PFSK-1 (cell line): ENCODE measurements around the gene EID2B.

ENCODE experiments used
- FOXP2 ChIP-seq: optimal IDR thresholded peaks from 2 replicates; pipeline ENCODE3; 2011; ENCODE audit warnings: borderline replicate concordance, control low read depth, inconsistent platforms; ENCODE audit not compliant: insufficient read depth; ENCODE audit errors: extremely low read length, extremely low read depth
- POLR2AphosphoS5 ChIP-seq: IDR thresholded peaks from 2 replicates; pipeline ENCODE4 v1.6.1; 2012; ENCODE audit warnings: low read depth, mild to moderate bottlenecking, control low read depth, low read length, moderate library complexity
- SIN3A ChIP-seq: IDR thresholded peaks from 2 replicates; pipeline ENCODE4 v1.6.1; 2012; ENCODE audit warnings: mild to moderate bottlenecking, low read length, moderate library complexity, borderline replicate concordance; ENCODE audit not compliant: insufficient read depth
- TAF1 ChIP-seq: IDR thresholded peaks from 2 replicates; pipeline ENCODE4 v1.6.1; 2012; ENCODE audit warnings: low read length, control low read depth, borderline replicate concordance; ENCODE audit not compliant: insufficient read depth
- TF ChIP-seq, protein P1 (sequence below), 2 experiments: IDR thresholded peaks; 2 replicates each; pipeline versions ENCODE4 v1.6.1 to v1.8.0; 2011 to 2012; ENCODE audit warnings: low read depth in 2 of 2, low read length in 2 of 2, control low read depth in 1 of 2, inconsistent platforms in 1 of 2, mild to moderate bottlenecking in 1 of 2, moderate library complexity in 1 of 2; ENCODE audit not compliant: insufficient read depth in 1 of 2

DNA sequence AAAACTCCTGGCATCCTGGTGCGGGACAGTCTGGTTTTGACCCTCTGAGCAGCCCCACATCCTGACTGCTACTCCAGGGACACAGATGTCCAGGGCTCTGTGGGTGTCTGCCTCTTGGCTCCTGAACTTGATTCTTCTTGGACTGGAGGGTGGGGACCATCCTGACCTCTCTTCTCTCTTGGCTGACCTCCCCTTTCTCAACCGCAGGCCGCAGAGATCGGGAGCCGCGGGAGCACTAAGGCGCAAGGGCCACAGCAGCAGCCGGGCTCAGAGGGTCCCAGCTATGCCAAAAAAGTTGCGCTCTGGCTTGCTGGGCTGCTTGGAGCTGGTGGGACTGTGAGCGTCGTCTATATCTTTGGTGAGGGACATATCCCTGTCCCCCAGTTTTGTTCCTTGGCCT, 51.0 kb downstream of the EID2B start:
- TF ChIP-seq FOXP2 (no peak), TAF1 (no peak), POLR2AphosphoS5 (no peak), SIN3A (no peak)
- TF ChIP-seq, protein P1, sequence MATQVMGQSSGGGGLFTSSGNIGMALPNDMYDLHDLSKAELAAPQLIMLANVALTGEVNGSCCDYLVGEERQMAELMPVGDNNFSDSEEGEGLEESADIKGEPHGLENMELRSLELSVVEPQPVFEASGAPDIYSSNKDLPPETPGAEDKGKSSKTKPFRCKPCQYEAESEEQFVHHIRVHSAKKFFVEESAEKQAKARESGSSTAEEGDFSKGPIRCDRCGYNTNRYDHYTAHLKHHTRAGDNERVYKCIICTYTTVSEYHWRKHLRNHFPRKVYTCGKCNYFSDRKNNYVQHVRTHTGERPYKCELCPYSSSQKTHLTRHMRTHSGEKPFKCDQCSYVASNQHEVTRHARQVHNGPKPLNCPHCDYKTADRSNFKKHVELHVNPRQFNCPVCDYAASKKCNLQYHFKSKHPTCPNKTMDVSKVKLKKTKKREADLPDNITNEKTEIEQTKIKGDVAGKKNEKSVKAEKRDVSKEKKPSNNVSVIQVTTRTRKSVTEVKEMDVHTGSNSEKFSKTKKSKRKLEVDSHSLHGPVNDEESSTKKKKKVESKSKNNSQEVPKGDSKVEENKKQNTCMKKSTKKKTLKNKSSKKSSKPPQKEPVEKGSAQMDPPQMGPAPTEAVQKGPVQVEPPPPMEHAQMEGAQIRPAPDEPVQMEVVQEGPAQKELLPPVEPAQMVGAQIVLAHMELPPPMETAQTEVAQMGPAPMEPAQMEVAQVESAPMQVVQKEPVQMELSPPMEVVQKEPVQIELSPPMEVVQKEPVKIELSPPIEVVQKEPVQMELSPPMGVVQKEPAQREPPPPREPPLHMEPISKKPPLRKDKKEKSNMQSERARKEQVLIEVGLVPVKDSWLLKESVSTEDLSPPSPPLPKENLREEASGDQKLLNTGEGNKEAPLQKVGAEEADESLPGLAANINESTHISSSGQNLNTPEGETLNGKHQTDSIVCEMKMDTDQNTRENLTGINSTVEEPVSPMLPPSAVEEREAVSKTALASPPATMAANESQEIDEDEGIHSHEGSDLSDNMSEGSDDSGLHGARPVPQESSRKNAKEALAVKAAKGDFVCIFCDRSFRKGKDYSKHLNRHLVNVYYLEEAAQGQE (IDR thresholded peaks at IDR 0.05; ENCODE audit: insufficient read depth in 1 of 2, low read depth in 2 of 2, low read length in 2 of 2) = no peak
